SK-N-SH (cell line): Measurements from ENCODE around the gene KRT2.

Experiments used
- EP300 ChIP-seq, 2 experiments: IDR thresholded peaks; 2 replicates each; pipeline versions ENCODE4 v1.4.0 to v1.6.1; 2012; ENCODE audit warnings: borderline replicate concordance in 1 of 2, low read depth in 1 of 2, low read length in 1 of 2
- FOXJ3 ChIP-seq: sonication (generic); formaldehyde crosslinking; IDR thresholded peaks from 2 replicates; pipeline ENCODE4 v1.5.1; 2020; ENCODE audit warnings: mild to moderate bottlenecking, missing genetic modification reagents
- GATA2 ChIP-seq: sonication (generic); formaldehyde crosslinking; IDR thresholded peaks from 2 replicates; pipeline ENCODE4 v1.5.0; 2020; ENCODE audit warnings: mild to moderate bottlenecking, missing genetic modification reagents
- MAX ChIP-seq: IDR thresholded peaks from 2 replicates; pipeline ENCODE4 v1.4.0; 2012; ENCODE audit warnings: low read depth
- SIN3A ChIP-seq: IDR thresholded peaks from 2 replicates; pipeline ENCODE4 v1.6.1; 2012; ENCODE audit warnings: low read depth, mild to moderate bottlenecking, low read length, moderate library complexity, borderline replicate concordance
- SMC3 ChIP-seq: IDR thresholded peaks from 2 replicates; pipeline ENCODE4 v1.6.1; 2012; ENCODE audit warnings: low read depth, low read length, improper control_type of control experiment
- USF2 ChIP-seq: fragments of 150-350 bp; IDR thresholded peaks from 2 replicates; pipeline ENCODE4 v1.6.1; 2017; ENCODE audit warnings: antibody characterized with exemption, low read length, low read depth, borderline replicate concordance
- TF ChIP-seq, protein P1 (sequence below): IDR thresholded peaks from 2 replicates; pipeline ENCODE4 v1.6.1; 2012; ENCODE audit warnings: mild to moderate bottlenecking, low read depth, low read length, moderate library complexity
- TF ChIP-seq, protein P2 (sequence below): fragments of 200-600 bp; sonication (generic); IDR thresholded peaks from 2 replicates; pipeline ENCODE4 v1.6.1; 2017; ENCODE audit warnings: antibody characterized with exemption, mild to moderate bottlenecking, moderate library complexity

DNA sequence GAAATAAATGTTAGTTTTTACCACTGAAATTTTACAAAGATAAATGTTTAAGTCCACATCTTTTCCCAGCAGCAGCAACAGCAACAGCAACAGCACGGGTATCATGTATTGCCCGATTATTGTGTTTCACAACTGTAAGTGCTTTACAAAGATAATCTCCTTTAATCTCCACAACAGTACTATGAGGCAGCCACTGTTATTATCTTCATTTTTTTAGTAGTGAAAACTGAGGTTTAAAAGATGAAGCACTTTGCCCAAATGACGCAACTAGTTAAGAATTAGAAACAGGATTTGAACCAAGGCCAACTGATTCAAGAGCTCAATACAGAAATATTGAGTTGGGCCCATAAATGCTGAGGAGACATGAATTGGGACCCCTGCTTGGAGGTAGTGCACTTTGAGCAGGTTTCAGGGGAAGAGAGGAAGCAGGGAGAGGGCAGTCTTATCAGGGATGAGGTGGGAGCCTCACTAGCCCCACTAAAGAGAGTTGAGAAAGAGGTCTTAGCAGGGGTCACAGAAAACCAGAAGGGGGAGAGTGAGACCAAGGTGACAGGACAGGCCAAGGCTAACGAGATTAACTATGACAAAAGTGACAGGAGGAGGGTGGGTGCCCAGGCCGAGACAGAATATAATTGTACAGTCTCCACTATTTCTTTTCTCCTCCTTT, 15.3 kb downstream of the KRT2 start:
- TF ChIP-seq, protein P1, sequence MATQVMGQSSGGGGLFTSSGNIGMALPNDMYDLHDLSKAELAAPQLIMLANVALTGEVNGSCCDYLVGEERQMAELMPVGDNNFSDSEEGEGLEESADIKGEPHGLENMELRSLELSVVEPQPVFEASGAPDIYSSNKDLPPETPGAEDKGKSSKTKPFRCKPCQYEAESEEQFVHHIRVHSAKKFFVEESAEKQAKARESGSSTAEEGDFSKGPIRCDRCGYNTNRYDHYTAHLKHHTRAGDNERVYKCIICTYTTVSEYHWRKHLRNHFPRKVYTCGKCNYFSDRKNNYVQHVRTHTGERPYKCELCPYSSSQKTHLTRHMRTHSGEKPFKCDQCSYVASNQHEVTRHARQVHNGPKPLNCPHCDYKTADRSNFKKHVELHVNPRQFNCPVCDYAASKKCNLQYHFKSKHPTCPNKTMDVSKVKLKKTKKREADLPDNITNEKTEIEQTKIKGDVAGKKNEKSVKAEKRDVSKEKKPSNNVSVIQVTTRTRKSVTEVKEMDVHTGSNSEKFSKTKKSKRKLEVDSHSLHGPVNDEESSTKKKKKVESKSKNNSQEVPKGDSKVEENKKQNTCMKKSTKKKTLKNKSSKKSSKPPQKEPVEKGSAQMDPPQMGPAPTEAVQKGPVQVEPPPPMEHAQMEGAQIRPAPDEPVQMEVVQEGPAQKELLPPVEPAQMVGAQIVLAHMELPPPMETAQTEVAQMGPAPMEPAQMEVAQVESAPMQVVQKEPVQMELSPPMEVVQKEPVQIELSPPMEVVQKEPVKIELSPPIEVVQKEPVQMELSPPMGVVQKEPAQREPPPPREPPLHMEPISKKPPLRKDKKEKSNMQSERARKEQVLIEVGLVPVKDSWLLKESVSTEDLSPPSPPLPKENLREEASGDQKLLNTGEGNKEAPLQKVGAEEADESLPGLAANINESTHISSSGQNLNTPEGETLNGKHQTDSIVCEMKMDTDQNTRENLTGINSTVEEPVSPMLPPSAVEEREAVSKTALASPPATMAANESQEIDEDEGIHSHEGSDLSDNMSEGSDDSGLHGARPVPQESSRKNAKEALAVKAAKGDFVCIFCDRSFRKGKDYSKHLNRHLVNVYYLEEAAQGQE = no peak
- TF ChIP-seq SIN3A (no peak), MAX (no peak), GATA2 (CRISPR knock-in tag) (no peak), FOXJ3 (no peak), SMC3 (no peak), USF2 (no peak), EP300 (IDR thresholded peaks at IDR 0.05; ENCODE audit: borderline replicate concordance in 1 of 2, low read depth in 1 of 2, low read length in 1 of 2) (no peak)
- TF ChIP-seq, protein P2, sequence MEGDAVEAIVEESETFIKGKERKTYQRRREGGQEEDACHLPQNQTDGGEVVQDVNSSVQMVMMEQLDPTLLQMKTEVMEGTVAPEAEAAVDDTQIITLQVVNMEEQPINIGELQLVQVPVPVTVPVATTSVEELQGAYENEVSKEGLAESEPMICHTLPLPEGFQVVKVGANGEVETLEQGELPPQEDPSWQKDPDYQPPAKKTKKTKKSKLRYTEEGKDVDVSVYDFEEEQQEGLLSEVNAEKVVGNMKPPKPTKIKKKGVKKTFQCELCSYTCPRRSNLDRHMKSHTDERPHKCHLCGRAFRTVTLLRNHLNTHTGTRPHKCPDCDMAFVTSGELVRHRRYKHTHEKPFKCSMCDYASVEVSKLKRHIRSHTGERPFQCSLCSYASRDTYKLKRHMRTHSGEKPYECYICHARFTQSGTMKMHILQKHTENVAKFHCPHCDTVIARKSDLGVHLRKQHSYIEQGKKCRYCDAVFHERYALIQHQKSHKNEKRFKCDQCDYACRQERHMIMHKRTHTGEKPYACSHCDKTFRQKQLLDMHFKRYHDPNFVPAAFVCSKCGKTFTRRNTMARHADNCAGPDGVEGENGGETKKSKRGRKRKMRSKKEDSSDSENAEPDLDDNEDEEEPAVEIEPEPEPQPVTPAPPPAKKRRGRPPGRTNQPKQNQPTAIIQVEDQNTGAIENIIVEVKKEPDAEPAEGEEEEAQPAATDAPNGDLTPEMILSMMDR = no peak
